OCI-LY1 (cell line): ENCODE results near the gene KLK2.

Experiments used
- EZH2 ChIP-seq: fragments of 200-600 bp; sonication (generic), shearing (Covaris generic); IDR thresholded peaks from 2 replicates; pipeline ENCODE4 v1.8.0; 2017; ENCODE audit warnings: borderline replicate concordance, mixed run types, mild to moderate bottlenecking, antibody characterized with exemption, low read length, moderate library complexity, mixed read lengths
- TF ChIP-seq, protein P1 (sequence below): fragments of 200-600 bp; sonication (generic), shearing (Covaris generic); IDR thresholded peaks from 2 replicates; pipeline ENCODE4 v1.5.1; 2017; ENCODE audit warnings: mild to moderate bottlenecking, antibody characterized with exemption, low read length, moderate library complexity, mixed read lengths

DNA sequence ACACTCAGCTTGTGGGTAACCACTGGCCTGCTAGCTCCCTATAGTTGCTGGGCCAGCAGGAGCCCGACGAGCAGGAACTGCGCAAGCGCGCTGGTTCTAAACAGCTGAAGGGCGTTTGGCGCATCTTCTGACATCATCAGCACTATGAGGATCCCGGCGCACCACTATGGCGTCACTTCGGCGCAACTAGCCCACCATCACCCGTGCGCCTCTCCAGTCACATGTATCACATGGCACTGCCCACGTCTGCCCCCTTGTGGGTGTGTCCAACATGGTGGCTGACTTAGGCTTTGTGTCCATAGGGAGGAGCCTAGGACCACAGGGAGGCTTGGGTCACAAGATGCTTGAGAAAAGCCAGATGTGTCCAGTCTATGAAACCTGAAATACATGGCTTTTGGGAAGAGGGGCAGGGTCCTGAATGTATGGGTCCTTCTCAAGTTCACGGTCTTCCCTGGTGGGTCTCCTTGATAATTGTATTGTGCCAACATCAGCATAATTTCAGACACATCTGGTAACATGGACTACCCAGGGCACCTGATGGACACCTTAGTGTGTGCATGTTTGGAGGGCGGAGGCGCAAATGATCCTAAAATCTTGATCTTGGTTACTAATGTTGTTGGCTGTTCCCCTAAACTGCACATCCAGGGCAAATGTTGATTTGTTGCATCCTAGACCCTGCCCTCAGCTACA, 20.0 kb downstream of the KLK2 start:
- TF ChIP-seq, protein P1, sequence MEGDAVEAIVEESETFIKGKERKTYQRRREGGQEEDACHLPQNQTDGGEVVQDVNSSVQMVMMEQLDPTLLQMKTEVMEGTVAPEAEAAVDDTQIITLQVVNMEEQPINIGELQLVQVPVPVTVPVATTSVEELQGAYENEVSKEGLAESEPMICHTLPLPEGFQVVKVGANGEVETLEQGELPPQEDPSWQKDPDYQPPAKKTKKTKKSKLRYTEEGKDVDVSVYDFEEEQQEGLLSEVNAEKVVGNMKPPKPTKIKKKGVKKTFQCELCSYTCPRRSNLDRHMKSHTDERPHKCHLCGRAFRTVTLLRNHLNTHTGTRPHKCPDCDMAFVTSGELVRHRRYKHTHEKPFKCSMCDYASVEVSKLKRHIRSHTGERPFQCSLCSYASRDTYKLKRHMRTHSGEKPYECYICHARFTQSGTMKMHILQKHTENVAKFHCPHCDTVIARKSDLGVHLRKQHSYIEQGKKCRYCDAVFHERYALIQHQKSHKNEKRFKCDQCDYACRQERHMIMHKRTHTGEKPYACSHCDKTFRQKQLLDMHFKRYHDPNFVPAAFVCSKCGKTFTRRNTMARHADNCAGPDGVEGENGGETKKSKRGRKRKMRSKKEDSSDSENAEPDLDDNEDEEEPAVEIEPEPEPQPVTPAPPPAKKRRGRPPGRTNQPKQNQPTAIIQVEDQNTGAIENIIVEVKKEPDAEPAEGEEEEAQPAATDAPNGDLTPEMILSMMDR = no peak
- no peak for TF ChIP-seq EZH2
